ENCODE data around the gene MAVS. TPM values are rescaled to one million over a fixed set of nuclear protein-coding genes. Genes with fewer than 3 reads are reported as not detected.
"Not testable (repeated sequence)": the region's sequence is repeated elsewhere in the genome, so short reads cannot be mapped to it uniquely, and the experiment has no call there.

The MAVS gene
- total and polyA plus RNA-seq, 9 of the 15 experiments (the other 6 are each of a cell fraction or from before 2014, with no cell fraction given) = 1.6 to 22.0 (median 11.3) TPM

DNA sequence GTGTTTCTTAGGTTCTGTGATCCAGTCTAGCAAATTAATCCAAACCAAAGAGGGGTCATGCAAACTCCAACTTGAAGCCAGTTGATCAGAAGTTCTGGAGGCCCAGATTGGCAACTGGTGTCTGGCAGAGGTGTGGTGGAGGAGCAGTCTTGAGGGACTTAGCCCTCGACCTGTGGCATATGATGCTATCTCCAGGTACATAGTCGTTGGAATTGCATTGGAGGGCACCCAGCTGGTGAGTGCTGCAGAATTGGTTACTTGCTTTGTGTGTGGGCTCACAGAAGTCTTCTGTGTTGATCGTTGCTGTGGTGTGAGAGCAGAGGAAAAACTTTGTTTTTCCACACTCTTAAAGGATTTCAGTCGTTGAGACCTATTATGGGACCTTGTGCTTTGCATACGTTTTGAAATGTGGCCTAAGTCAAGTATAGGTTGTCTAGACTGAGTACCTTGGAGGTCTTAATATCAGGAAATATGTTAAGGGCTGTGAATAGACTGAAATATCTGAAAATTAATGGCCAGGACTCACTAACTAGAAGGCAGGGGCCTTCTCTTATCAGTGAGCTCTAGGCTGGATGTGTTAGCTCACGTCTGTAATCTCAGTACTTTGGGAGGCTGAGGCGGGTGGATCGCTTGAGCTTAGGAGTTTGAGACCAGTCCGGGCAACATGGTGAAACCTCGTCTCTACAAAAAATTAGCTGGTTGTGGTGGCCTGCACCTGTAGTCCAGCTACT lies 50.4 kb downstream of the MAVS start:
- peak; percentile 71 for FAIRE-seq
- H3K27ac ChIP-seq (ENCODE audit: extremely low read depth, low read depth, low read length) = peak overlapping the region; percentile 35; the same call in 2 of the 3 replicates

DNA sequence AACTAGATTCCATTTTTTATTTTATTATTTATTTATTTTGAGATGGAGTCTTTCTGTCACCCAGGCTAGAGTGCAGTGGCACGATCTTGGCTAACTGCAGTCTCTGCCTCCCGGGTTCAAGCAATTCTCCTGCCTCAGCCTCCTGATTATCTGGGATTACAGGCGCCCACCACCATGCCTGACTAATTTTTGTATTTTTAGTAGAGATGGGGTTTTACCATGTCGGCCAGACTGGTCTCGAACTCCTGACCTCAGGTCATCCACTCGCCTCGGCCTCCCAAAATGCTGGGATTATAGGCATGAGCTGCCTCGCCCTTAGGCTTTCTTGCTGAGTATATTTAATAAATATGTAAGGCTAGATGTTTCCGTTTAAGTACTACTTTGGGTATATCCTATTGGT lies 51.5 kb downstream of the MAVS start:
- Histone ChIP-seq H4K20me1 (replicated peaks; ENCODE audit: control insufficient read depth, insufficient read depth, low read length) (peaks cover 32% of the 10 kb centered on the region), H3K79me2 (ENCODE audit: control insufficient read depth, insufficient read depth, low read length) (peaks cover 99% of the 10 kb centered on the region), H3K36me3 (ENCODE audit: control insufficient read depth, insufficient read depth, low read length) (peaks cover 29% of the 10 kb centered on the region), H3K4me1 (replicated peaks in 1 of 2; ENCODE audit: control insufficient read depth in 2 of 2, insufficient read depth in 2 of 2, low read length in 2 of 2) (peaks cover 15 to 17% of the 10 kb centered on the region in 2 experiments)
- 58% methylated on average over 9 of the region's 9 CpGs for WGBS (ENCODE audit: insufficient coverage, low coverage, missing lambda C conversion rate)
- FAIRE-seq; in situ Hi-C loops (cut with MboI); H3K9me1 ChIP-seq (ENCODE audit: control insufficient read depth, insufficient read depth, low read length); BruUV-seq (replicated peaks); H3K27me3 ChIP-seq (ENCODE audit: control insufficient read depth in 2 of 2, insufficient read depth in 2 of 2, low read length in 2 of 2); H2AFZ ChIP-seq (ENCODE audit: low read depth, low read length); H3K9ac ChIP-seq (ENCODE audit: insufficient read depth in 1 of 2, low read depth in 2 of 2, low read length in 2 of 2); H3K4me3 ChIP-seq; H3K4me2 ChIP-seq (ENCODE audit: insufficient read depth, low read length); CTCF ChIA-PET (ENCODE audit: low intra/inter-chr PET ratio); DNase-seq (ENCODE audit: extremely low read depth in 1 of 4, low spot score in 3 of 4); ATAC-seq; H3K27ac ChIP-seq (ENCODE audit: extremely low read depth, low read depth, low read length); H3K9me3 ChIP-seq (replicated peaks; ENCODE audit: control insufficient read depth, insufficient read depth, low read depth, low read length); intact Hi-C loops (cut with micrococcal nuclease): not testable (repeated sequence)
- POLR2A ChIA-PET = interaction anchor here (1.9 kb wide), 1 partner anchor 12 kb away, joined by 5 read pairs; no protein-coding TSS in a partner anchor

More for the DNA sequence above, 50.4 kb downstream of the MAVS start:
- in situ Hi-C loops (cut with MboI) = no loop called here
- no TSS peak for BruUV-seq (replicated peaks)
- peak overlapping the region; percentile 18 to 65; a peak in 1 of 4 replicates for H3K9ac ChIP-seq (ENCODE audit: insufficient read depth in 1 of 2, low read depth in 2 of 2, low read length in 2 of 2)
- H4K20me1 ChIP-seq (replicated peaks; ENCODE audit: control insufficient read depth, insufficient read depth, low read length) = peaks cover 42% of the 10 kb centered on the region
- no peak overlapping the region for H2AFZ ChIP-seq (ENCODE audit: low read depth, low read length)
- intact Hi-C loops (cut with micrococcal nuclease) = no loop called here
- WGBS (ENCODE audit: insufficient coverage, low coverage, missing lambda C conversion rate) = 9% methylated on average over 9 of the region's 10 CpGs
- peaks cover 20 to 21% of the 10 kb centered on the region in 2 experiments for H3K4me1 ChIP-seq (replicated peaks in 1 of 2; ENCODE audit: control insufficient read depth in 2 of 2, insufficient read depth in 2 of 2, low read length in 2 of 2)
- H3K9me3 ChIP-seq (replicated peaks; ENCODE audit: control insufficient read depth, insufficient read depth, low read depth, low read length) = no peaks in the 10 kb centered on the region
- peaks cover 4% of the 10 kb centered on the region for H3K9me1 ChIP-seq (ENCODE audit: control insufficient read depth, insufficient read depth, low read length)
- TF ChIP-seq, protein P1, sequence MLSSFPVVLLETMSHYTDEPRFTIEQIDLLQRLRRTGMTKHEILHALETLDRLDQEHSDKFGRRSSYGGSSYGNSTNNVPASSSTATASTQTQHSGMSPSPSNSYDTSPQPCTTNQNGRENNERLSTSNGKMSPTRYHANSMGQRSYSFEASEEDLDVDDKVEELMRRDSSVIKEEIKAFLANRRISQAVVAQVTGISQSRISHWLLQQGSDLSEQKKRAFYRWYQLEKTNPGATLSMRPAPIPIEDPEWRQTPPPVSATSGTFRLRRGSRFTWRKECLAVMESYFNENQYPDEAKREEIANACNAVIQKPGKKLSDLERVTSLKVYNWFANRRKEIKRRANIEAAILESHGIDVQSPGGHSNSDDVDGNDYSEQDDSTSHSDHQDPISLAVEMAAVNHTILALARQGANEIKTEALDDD (IDR thresholded peaks at IDR 0.05) = peak; percentile 63
- TF ChIP-seq CBFA2T2 (conservative IDR thresholded peaks at IDR 0.05) = no peak
- DNase-seq (ENCODE audit: extremely low read depth in 1 of 4, low spot score in 3 of 4) (peak in 2 of 4 experiments; percentile 36 to 47), ATAC-seq (peak; percentile 74)
- H3K27me3 ChIP-seq (ENCODE audit: control insufficient read depth in 2 of 2, insufficient read depth in 2 of 2, low read length in 2 of 2) = no peaks in the 10 kb centered on the region
- POLR2A ChIA-PET = interaction anchor here (0.9 to 1.9 kb wide), 3 partner anchors 11 to 28 kb away, joined by 3 to 5 read pairs (median 4); no protein-coding TSS in a partner anchor
- H3K36me3 ChIP-seq (ENCODE audit: control insufficient read depth, insufficient read depth, low read length) = peaks cover 37% of the 10 kb centered on the region
- H3K79me2 ChIP-seq (ENCODE audit: control insufficient read depth, insufficient read depth, low read length) = peaks cover 99% of the 10 kb centered on the region
- CTCF ChIA-PET (ENCODE audit: low intra/inter-chr PET ratio) = no interaction called here
- H3K4me2 ChIP-seq (ENCODE audit: insufficient read depth, low read length) = peak overlapping the region; percentile 62
- no peak overlapping the region for H3K4me3 ChIP-seq
